GM23248 (cell line): ENCODE measurements around the gene ADARB1.

Experiments used
- EZH2 ChIP-seq: fragments of 200-600 bp; sonication (generic); IDR thresholded peaks from 2 replicates; pipeline ENCODE4 v1.6.1; 2018; ENCODE audit warnings: antibody characterized with exemption, mild to moderate bottlenecking; ENCODE audit not compliant: insufficient read depth, poor library complexity, severe bottlenecking
- EZH2phosphoT487 ChIP-seq: fragments of 200-600 bp; sonication (generic); IDR thresholded peaks from 2 replicates; pipeline ENCODE4 v1.6.1; 2018; ENCODE audit warnings: antibody characterized with exemption, moderate library complexity, mild to moderate bottlenecking, low read depth; ENCODE audit not compliant: insufficient read depth

GRCh38 chr21:45082736-45083135, 8.4 kb downstream of the ADARB1 start:
- TF ChIP-seq EZH2phosphoT487, result no peak
- TF ChIP-seq EZH2, result no peak
